ENCODE data around the gene TCF25.
A peak's percentile ranks its signal among the peaks of the same experiment; 100 is the strongest.
"Not testable (repeated sequence)": the region's sequence is repeated elsewhere in the genome, so short reads cannot be mapped to it uniquely, and the experiment has no call there.

The TCF25 gene

DNA sequence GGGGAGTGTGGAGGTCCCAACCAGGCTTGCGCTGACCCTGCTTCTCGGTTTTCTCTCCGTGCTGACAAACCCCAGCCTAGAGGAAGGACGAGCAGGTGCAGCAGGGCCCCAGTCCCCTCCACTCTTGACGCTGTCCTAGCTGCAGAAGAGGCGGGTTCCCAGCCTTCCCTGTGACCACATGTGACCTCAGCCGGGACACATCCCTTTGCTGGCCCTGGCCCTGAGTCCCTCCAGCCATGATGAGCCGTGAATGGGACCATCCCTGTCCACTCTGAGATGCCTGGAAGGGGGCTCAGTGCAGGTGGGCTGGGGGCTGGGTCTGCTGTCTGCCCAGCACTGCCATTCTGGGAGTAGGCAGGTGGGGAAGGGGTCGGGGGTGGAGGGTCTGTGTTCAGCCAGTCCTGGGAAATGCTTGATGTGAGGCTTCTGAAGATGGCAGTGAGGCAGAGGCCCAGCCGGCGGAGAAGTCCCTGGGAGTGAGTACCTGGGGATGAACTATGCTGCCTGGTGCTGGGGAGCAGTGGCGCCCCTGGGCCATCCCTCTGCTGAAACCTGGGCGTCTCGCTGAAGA lies 47.8 kb downstream of the TCF25 start:
- no peaks in the 10 kb centered on the region for H3K9me3 Mint-ChIP-seq
- H3K27ac Mint-ChIP-seq = no peak overlapping the region
- peaks cover 71% of the 10 kb centered on the region for H3K27me3 Mint-ChIP-seq
- intact Hi-C loops (cut with micrococcal nuclease) = loop anchor here (5.0 kb wide), 1 partner anchor 51 kb away; no protein-coding TSS in a partner anchor
- no peak overlapping the region for H3K4me3 Mint-ChIP-seq
- H3K36me3 Mint-ChIP-seq (ENCODE audit: low read depth) = no peaks in the 10 kb centered on the region
- H3K4me1 Mint-ChIP-seq (ENCODE audit: low read depth) = peaks cover 69% of the 10 kb centered on the region

DNA sequence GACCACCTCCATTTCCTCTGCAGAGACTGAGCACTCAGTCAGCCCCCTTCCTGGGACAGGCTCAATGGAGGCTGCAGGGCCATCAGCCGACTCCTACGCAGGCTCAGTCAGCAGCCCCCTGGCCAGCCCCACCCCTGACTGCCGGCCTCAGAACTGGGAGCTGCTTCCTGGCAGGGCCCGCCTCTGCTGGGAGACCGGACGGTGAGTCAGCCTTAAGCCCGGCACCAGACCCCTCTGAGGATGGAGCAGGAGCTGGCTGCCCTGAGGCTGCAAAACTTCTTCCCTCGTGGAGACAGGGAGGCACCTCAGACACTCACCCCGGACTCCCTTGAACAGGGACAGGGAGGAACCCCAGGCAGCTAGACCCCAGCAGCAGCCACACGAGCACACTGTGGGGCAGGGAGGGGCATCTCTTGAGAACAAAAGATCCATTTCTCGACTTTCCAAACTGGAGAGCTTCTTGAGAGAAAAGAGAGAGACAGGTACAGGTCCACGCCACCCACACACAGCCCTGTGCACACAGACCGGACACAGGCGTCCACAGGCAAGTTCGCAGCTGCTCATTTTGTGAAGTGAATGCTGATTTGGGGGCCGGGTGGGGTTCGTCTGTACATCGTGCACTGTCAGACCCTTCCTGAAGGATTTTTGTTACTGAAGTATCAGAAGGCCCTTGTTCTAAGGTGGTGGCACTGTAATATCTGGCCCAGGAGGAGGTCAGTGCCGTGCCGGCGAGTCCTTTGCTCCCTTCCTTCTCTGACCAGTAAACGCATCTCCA lies 48.5 kb downstream of the TCF25 start:
- peak overlapping the region; percentile 49 for H3K4me3 Mint-ChIP-seq
- H3K9me3 Mint-ChIP-seq = no peaks in the 10 kb centered on the region
- peaks cover 69% of the 10 kb centered on the region for H3K4me1 Mint-ChIP-seq (ENCODE audit: low read depth)
- peaks cover 76% of the 10 kb centered on the region for H3K27me3 Mint-ChIP-seq
- intact Hi-C loops (cut with micrococcal nuclease) = loop anchor here (5.0 kb wide), 1 partner anchor 50 kb away; no protein-coding TSS in a partner anchor
- H3K27ac Mint-ChIP-seq = no peak overlapping the region
- H3K36me3 Mint-ChIP-seq (ENCODE audit: low read depth) = no peaks in the 10 kb centered on the region

GRCh38 chr16:89922477-89922883 lies 49.1 kb downstream of the TCF25 start:
- Mint-ChIP-seq H3K9me3 (no peaks in the 10 kb centered on the region), H3K4me1 (ENCODE audit: low read depth) (peaks cover 69% of the 10 kb centered on the region), H3K27ac (peak overlapping the region; percentile 44), H3K4me3 (peak overlapping the region; percentile 71), H3K27me3 (peaks cover 80% of the 10 kb centered on the region), H3K36me3 (ENCODE audit: low read depth) (no peaks in the 10 kb centered on the region)
- intact Hi-C loops (cut with micrococcal nuclease) = loop anchor here (5.0 kb wide), 1 partner anchor 50 kb away; no protein-coding TSS in a partner anchor

DNA sequence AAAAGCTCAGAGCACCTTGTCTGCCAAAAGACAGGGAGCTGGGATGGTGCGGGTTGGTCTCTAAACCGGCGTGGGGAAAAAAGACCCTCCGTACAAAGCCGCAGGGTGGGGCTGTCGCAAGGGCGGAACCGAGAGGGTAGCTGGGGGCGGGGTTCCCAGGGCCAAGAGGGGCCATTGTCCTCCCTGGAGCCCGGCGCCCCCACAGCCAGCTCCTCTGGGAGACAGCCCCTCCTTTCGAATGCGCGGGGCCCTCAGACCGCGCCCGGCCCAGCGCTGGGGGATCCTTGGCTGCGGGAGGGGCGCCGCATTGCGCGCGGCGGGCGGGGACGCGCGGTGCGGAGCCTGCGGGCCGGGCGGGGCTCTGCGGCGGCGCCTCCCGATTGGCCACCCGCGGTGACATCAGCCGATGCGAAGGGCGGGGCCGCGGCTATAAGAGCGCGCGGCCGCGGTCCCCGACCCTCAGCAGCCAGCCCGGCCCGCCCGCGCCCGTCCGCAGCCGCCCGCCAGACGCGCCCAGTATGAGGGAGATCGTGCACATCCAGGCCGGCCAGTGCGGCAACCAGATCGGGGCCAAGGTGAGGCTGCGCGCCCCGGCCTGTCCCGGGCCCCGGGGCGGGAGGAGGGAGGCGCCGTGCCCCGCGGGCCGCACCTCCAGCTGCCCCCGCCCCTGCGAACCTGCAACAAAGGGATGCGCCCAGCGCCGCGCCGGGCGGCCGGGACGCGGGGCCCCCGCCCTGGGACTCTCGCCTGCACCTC lies 49.7 kb downstream of the TCF25 start, which contains the start of gene TUBB3:
TSS of gene TUBB3 (plus strand) at position 459 of the 756 bp plus-strand sequence. CDS start at position 519, 60 bp downstream.
- intact Hi-C loops (cut with micrococcal nuclease) = loop anchor here (5.0 kb wide), 1 partner anchor 49 kb away; no protein-coding TSS in a partner anchor
- Mint-ChIP-seq H3K9me3 (no peaks in the 10 kb centered on the region), H3K4me3 (peak within 1 kb of the TSS; percentile 71), H3K36me3 (ENCODE audit: low read depth) (no peaks in the 10 kb centered on the region), H3K4me1 (ENCODE audit: low read depth) (peaks cover 63% of the 10 kb centered on the region), H3K27ac (peak within 1 kb of the TSS; percentile 44), H3K27me3 (peaks cover 82% of the 10 kb centered on the region)

DNA sequence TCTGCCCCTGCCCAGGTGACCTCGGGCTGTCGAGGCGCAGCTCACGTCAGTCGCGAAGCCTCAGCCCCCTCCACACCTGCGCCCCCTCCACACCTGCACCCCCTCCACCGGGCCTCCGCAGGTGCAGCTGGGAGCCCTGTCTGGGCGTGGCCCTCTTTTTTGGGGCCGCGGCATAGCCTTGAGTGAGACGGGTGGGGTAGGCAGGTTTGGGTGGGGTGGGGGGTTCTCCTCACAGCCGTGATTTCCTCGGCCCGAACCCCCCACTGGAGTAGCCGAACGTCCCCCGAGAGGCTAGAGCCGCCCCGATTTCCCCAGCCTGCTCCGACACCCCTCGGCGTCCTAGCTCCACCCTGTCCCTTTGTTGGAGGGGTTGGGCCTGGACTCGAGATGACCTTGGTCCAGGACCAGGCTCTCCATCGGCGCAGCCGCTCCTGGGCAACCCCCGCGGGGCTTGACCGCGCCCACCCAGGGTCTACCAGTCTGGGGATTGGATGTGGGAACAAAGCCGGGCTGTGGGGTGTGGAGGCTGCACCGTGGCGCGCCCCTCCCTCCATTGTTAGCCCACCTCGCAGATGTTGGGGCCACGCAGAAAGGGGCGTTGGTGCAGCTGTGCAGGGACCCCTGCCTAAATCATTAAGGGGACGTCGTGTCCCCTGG lies 50.4 kb downstream of the TCF25 start:
- Mint-ChIP-seq H3K27me3 (peaks cover 81% of the 10 kb centered on the region), H3K36me3 (ENCODE audit: low read depth) (no peaks in the 10 kb centered on the region), H3K9me3 (no peaks in the 10 kb centered on the region), H3K4me1 (ENCODE audit: low read depth) (peaks cover 56% of the 10 kb centered on the region), H3K4me3 (peak overlapping the region; percentile 39), H3K27ac (no peak overlapping the region)
- intact Hi-C loops (cut with micrococcal nuclease) = loop anchor here (5.0 kb wide), 1 partner anchor 49 kb away; no protein-coding TSS in a partner anchor

- Mint-ChIP-seq H3K4me3 (peak overlapping the region; percentile 39), H3K9me3 (no peaks in the 10 kb centered on the region), H3K4me1 (ENCODE audit: low read depth) (peaks cover 49% of the 10 kb centered on the region), H3K36me3 (ENCODE audit: low read depth) (no peaks in the 10 kb centered on the region), H3K27ac (no peak overlapping the region), H3K27me3 (peaks cover 75% of the 10 kb centered on the region)
- intact Hi-C loops (cut with micrococcal nuclease) = loop anchor here (5.0 kb wide), 1 partner anchor 48 kb away; no protein-coding TSS in a partner anchor
Measured at GRCh38 chr16:89924297-89924924, 51.0 kb downstream of the TCF25 start.

DNA sequence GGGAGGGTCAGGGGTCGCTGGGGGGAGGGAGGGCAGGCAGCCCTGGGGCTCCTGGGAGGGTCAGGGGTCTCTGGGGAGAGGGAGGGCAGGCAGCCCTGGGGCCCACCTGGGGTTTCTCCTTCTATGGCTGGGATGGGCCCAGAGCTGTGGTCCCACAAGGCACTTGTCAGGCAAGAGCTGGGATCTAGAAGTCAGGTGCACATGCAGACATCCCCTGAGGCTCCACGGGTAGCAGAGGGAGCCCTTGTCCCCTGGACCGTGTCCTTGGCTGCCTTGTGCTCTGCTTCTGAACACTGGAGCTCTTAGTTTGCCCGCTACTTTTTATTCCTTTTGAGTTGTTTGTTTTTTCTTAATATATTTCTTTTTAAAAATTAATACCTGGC lies 51.5 kb downstream of the TCF25 start:
- no peaks in the 10 kb centered on the region for H3K9me3 Mint-ChIP-seq
- intact Hi-C loops (cut with micrococcal nuclease) = loop anchor here (5.0 kb wide), 1 partner anchor 47 kb away; no protein-coding TSS in a partner anchor
- no peak overlapping the region for H3K27ac Mint-ChIP-seq
- peaks cover 44% of the 10 kb centered on the region for H3K4me1 Mint-ChIP-seq (ENCODE audit: low read depth)
- H3K36me3 Mint-ChIP-seq (ENCODE audit: low read depth) = no peaks in the 10 kb centered on the region
- peaks cover 70% of the 10 kb centered on the region for H3K27me3 Mint-ChIP-seq
- H3K4me3 Mint-ChIP-seq = no peak overlapping the region

DNA sequence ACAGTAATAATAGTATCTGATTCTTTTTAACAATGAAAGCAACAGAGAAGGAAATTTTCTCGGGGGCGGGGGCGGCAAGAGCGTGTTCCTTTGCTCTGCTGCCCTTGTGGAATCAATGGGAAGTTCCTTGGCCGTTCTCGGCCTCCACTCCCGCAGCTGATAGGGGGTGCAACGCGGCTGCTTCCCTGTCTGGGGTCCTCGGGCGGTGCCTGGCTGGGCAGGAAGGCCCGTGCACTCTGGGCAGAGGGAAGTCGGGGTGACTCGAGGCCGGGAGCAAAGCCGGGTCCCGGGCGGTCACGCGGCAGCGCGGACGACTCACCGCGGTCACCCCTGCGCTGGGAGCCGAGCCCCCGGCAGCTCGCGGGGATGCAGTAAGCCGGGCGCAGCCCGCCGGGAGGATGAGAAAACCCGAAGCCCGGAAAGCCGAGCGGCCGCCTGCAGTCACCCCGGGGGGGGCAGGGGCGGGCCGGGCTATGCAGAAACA lies 52.2 kb downstream of the TCF25 start:
- Mint-ChIP-seq H3K9me3 (no peaks in the 10 kb centered on the region), H3K36me3 (ENCODE audit: low read depth) (no peaks in the 10 kb centered on the region), H3K4me3 (peak overlapping the region; percentile 52), H3K4me1 (ENCODE audit: low read depth) (peaks cover 39% of the 10 kb centered on the region), H3K27ac (no peak overlapping the region), H3K27me3 (peaks cover 65% of the 10 kb centered on the region)
- intact Hi-C loops (cut with micrococcal nuclease) = no loop called here

GRCh38 chr16:89931305-89931896 lies 58.0 kb downstream of the TCF25 start:
- Mint-ChIP-seq H3K36me3 (ENCODE audit: low read depth) (no peaks in the 10 kb centered on the region), H3K9me3 (no peaks in the 10 kb centered on the region), H3K4me1 (ENCODE audit: low read depth) (no peaks in the 10 kb centered on the region), H3K27me3 (peaks cover 32% of the 10 kb centered on the region), H3K27ac (no peak overlapping the region), H3K4me3 (no peak overlapping the region)
- intact Hi-C loops (cut with micrococcal nuclease) = no loop called here

- Mint-ChIP-seq H3K36me3 (ENCODE audit: low read depth) (no peaks in the 10 kb centered on the region), H3K27me3 (peaks cover 29% of the 10 kb centered on the region), H3K4me3 (no peak overlapping the region), H3K9me3 (no peaks in the 10 kb centered on the region), H3K4me1 (ENCODE audit: low read depth) (no peaks in the 10 kb centered on the region), H3K27ac (no peak overlapping the region)
- intact Hi-C loops (cut with micrococcal nuclease) = no loop called here
Measured at GRCh38 chr16:89931964-89932363, 58.6 kb downstream of the TCF25 start.

GRCh38 chr16:89934019-89934418 lies 60.6 kb downstream of the TCF25 start:
- H3K27ac Mint-ChIP-seq; H3K4me3 Mint-ChIP-seq; H3K36me3 Mint-ChIP-seq (ENCODE audit: low read depth); H3K4me1 Mint-ChIP-seq (ENCODE audit: low read depth); intact Hi-C loops (cut with micrococcal nuclease); H3K9me3 Mint-ChIP-seq: not testable (repeated sequence)
- H3K27me3 Mint-ChIP-seq = peaks cover 22% of the 10 kb centered on the region

- Mint-ChIP-seq H3K4me1 (ENCODE audit: low read depth) (no peaks in the 10 kb centered on the region), H3K27me3 (peaks cover 27% of the 10 kb centered on the region), H3K27ac (no peak overlapping the region), H3K36me3 (ENCODE audit: low read depth) (no peaks in the 10 kb centered on the region), H3K9me3 (no peaks in the 10 kb centered on the region), H3K4me3 (no peak overlapping the region)
- intact Hi-C loops (cut with micrococcal nuclease) = no loop called here
Measured at GRCh38 chr16:89934611-89935553, 61.5 kb downstream of the TCF25 start.
